Measurements from ENCODE around the gene LCLAT1. TPM values are rescaled to one million over a fixed set of nuclear protein-coding genes. Genes with fewer than 3 reads are reported as not detected.
"Not testable (repeated sequence)": the region's sequence is repeated elsewhere in the genome, so short reads cannot be mapped to it uniquely, and the experiment has no call there.

Gene LCLAT1
- total RNA-seq, 1 donor from 2014 or later = 29.3 TPM

- DNase-seq (ENCODE audit: low spot score, unreplicated experiment) = no peak
- peaks cover 12% of the 10 kb centered on the region for H3K36me3 Mint-ChIP-seq (ENCODE audit: insufficient read depth)
- H3K27ac Mint-ChIP-seq = no peak overlapping the region
- no peaks in the 10 kb centered on the region for H3K27me3 Mint-ChIP-seq
- H3K4me3 Mint-ChIP-seq (ENCODE audit: low read depth) = no peak overlapping the region
- peaks cover 2% of the 10 kb centered on the region for H3K9me3 Mint-ChIP-seq (ENCODE audit: low read depth)
- TF ChIP-seq CTCF (IDR thresholded peaks at IDR 0.05; ENCODE audit: unreplicated experiment) = no peak
- peaks cover 12% of the 10 kb centered on the region for H3K4me1 Mint-ChIP-seq (ENCODE audit: low read depth)
These were observed 16.5 kb downstream of the LCLAT1 start for GRCh38 chr2:30463535-30463934.

- Mint-ChIP-seq H3K27ac (peak overlapping the region; percentile 8), H3K4me3 (ENCODE audit: low read depth) (no peak overlapping the region), H3K36me3 (ENCODE audit: insufficient read depth) (peaks cover 14% of the 10 kb centered on the region), H3K27me3 (no peaks in the 10 kb centered on the region), H3K9me3 (ENCODE audit: low read depth) (peaks cover 6% of the 10 kb centered on the region), H3K4me1 (ENCODE audit: low read depth) (peaks cover 12% of the 10 kb centered on the region)
- DNase-seq (ENCODE audit: low spot score, unreplicated experiment) = no peak
- TF ChIP-seq CTCF (IDR thresholded peaks at IDR 0.05; ENCODE audit: unreplicated experiment) = no peak
These were observed 17.6 kb downstream of the LCLAT1 start for GRCh38 chr2:30464544-30465170.

- Mint-ChIP-seq H3K4me3 (ENCODE audit: low read depth) (no peak overlapping the region), H3K27ac (peak overlapping the region; percentile 8), H3K4me1 (ENCODE audit: low read depth) (peaks cover 12% of the 10 kb centered on the region), H3K36me3 (ENCODE audit: insufficient read depth) (peaks cover 16% of the 10 kb centered on the region), H3K9me3 (ENCODE audit: low read depth) (peaks cover 8% of the 10 kb centered on the region), H3K27me3 (no peaks in the 10 kb centered on the region)
- DNase-seq (ENCODE audit: low spot score, unreplicated experiment) = no peak
- TF ChIP-seq CTCF (IDR thresholded peaks at IDR 0.05; ENCODE audit: unreplicated experiment) = no peak
These were observed 18.1 kb downstream of the LCLAT1 start for GRCh38 chr2:30465171-30465545.

DNA sequence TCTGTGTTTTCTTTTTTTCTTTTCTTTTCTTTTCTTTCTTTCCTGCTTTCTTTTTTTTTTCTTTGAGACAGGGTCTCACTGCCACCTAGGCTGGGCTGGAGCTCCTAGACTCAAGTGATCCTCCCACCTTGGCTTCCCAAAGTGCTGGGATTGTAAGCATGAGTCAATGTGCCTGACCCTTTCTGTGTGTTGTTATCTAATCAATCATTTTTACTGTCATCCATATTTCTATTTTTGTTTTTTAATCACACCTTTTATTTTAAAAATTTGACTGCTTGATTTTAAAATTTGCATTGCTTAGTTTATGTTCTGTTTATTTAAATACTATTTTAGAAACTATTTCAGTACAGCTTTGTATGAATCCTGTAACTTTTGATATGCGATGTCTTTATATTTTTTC is 19.2 kb downstream of the LCLAT1 start:
- H3K27me3 Mint-ChIP-seq = no peaks in the 10 kb centered on the region
- H3K4me1 Mint-ChIP-seq (ENCODE audit: low read depth) = peaks cover 12% of the 10 kb centered on the region
- DNase-seq (ENCODE audit: low spot score, unreplicated experiment) = no peak
- peaks cover 13% of the 10 kb centered on the region for H3K36me3 Mint-ChIP-seq (ENCODE audit: insufficient read depth)
- H3K4me3 Mint-ChIP-seq (ENCODE audit: low read depth) = no peak overlapping the region
- peaks cover 8% of the 10 kb centered on the region for H3K9me3 Mint-ChIP-seq (ENCODE audit: low read depth)
- H3K27ac Mint-ChIP-seq = no peak overlapping the region
- TF ChIP-seq CTCF (IDR thresholded peaks at IDR 0.05; ENCODE audit: unreplicated experiment) = no peak

DNA sequence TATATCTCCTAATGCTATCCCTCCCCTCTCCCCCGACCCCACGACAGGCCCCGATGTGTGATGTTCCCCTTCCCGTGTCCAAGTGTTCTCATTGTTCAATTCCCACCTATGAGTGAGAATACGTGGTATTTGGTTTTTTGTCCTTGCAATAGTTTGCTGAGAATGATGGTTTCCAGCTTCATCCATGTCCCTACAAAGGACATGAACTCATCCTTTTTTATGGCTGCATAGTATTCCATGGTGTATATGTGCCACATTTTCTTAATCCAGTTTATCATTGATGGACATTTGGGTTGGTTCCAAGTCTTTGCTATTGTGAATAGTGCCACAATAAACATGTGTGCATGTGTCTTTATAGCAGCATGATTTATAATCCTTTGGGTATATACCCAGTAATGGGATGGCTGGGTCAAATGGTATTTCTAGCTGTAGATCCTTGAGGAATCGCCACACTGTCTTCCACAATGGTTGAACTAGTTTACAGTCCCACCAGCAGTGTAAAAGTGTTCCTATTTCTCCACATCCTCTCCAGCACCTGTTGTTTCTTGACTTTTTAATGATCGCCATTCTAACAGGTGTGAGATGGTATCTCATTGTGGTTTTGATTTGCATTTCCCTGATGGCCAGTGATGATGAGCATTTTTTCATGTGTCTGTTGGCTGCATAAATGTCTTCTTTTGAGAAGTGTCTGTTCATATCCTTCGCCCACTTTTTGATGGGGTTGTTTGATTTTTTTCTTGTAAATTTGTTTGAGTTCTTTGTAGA is 20.2 kb downstream of the LCLAT1 start:
- H3K9me3 Mint-ChIP-seq (ENCODE audit: low read depth); DNase-seq (ENCODE audit: low spot score, unreplicated experiment); H3K27me3 Mint-ChIP-seq; H3K4me3 Mint-ChIP-seq (ENCODE audit: low read depth): not testable (repeated sequence)
- Mint-ChIP-seq H3K4me1 (ENCODE audit: low read depth) (peaks cover 12% of the 10 kb centered on the region), H3K27ac (peak overlapping the region; percentile 84), H3K36me3 (ENCODE audit: insufficient read depth) (peaks cover 13% of the 10 kb centered on the region)

- no peak overlapping the region for H3K27ac Mint-ChIP-seq
- H3K9me3 Mint-ChIP-seq (ENCODE audit: low read depth) = peaks cover 8% of the 10 kb centered on the region
- H3K4me3 Mint-ChIP-seq (ENCODE audit: low read depth) = no peak overlapping the region
- H3K4me1 Mint-ChIP-seq (ENCODE audit: low read depth) = peaks cover 2% of the 10 kb centered on the region
- H3K27me3 Mint-ChIP-seq = no peaks in the 10 kb centered on the region
- no peak for TF ChIP-seq CTCF (IDR thresholded peaks at IDR 0.05; ENCODE audit: unreplicated experiment)
- DNase-seq (ENCODE audit: low spot score, unreplicated experiment) = no peak
- H3K36me3 Mint-ChIP-seq (ENCODE audit: insufficient read depth) = peaks cover 13% of the 10 kb centered on the region
These were observed 23.4 kb downstream of the LCLAT1 start for GRCh38 chr2:30470426-30470825.

All from progenitor cell of endocrine pancreas (in vitro differentiated cells).